Adipocyte (in vitro differentiated cells): ENCODE measurements around the gene KRTAP10-8.

Experiments used
- DNase-seq: peaks from one replicate; pipeline ENCODE4 v3.0.0-alpha.2; 2015; ENCODE audit warnings: low read depth
- H3K27me3 ChIP-seq: replicated peaks from 2 replicates; pipeline ENCODE4 v1.7.0; 2013; ENCODE audit warnings: mild to moderate bottlenecking, low read length, moderate library complexity; ENCODE audit not compliant: control insufficient read depth, insufficient read depth
- H3K36me3 ChIP-seq: 2 replicates; pipeline ENCODE4 v1.7.0; 2013; ENCODE audit warnings: low read length, mild to moderate bottlenecking, moderate library complexity; ENCODE audit not compliant: control insufficient read depth, insufficient read depth, severe bottlenecking
- H3K4me1 ChIP-seq: 2 replicates; pipeline ENCODE4 v1.7.0; 2013; ENCODE audit warnings: mild to moderate bottlenecking, low read length, moderate library complexity; ENCODE audit not compliant: control insufficient read depth, insufficient read depth
- H3K4me3 ChIP-seq: 2 replicates; pipeline ENCODE4 v1.7.0; 2013; ENCODE audit warnings: mild to moderate bottlenecking, low read length, moderate library complexity
- H3K9ac ChIP-seq: 2 replicates; pipeline ENCODE4 v1.7.0; 2013; ENCODE audit warnings: mild to moderate bottlenecking, low read length, moderate library complexity
- H3K9me3 ChIP-seq: 2 replicates; pipeline ENCODE4 v1.7.0; 2013; ENCODE audit warnings: mild to moderate bottlenecking, low read length, moderate library complexity; ENCODE audit not compliant: control insufficient read depth

Gene KRTAP10-8

GRCh38 chr21:44614161-44614631 is 2.3 kb downstream of the KRTAP10-8 start:
- Histone ChIP-seq H3K27me3 (no peaks in the 10 kb centered on the region), H3K36me3 (no peaks in the 10 kb centered on the region), H3K9ac (no peak overlapping the region), H3K4me1 (no peaks in the 10 kb centered on the region), H3K4me3 (no peak overlapping the region), H3K9me3 (peaks cover 19% of the 10 kb centered on the region)
- DNase-seq, result no peak

DNA sequence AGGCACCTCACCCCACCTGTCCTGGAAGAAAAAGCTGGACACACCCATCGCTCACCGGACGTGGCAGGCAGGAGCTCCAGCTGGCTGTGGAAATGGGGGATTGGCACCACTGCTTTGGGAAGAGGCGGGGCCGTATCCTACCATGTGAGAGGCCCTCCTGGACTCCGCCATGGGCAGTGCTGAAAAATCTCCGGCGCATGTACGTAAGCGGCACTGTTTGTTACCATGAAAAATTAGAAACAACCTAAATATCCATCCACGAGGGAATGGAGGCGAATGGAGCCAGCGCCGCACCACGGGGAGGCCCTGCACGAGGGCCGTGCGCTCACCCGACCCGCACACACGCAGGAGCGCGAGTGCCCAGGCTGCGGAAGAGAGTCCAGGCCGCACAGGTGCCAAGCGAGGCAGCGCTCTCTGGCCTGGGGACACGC is 3.1 kb downstream of the KRTAP10-8 start:
- Histone ChIP-seq H3K4me3 (no peak overlapping the region), H3K9me3 (peaks cover 22% of the 10 kb centered on the region), H3K27me3 (no peaks in the 10 kb centered on the region), H3K9ac (no peak overlapping the region), H3K4me1 (no peaks in the 10 kb centered on the region), H3K36me3 (no peaks in the 10 kb centered on the region)
- no peak for DNase-seq

DNA sequence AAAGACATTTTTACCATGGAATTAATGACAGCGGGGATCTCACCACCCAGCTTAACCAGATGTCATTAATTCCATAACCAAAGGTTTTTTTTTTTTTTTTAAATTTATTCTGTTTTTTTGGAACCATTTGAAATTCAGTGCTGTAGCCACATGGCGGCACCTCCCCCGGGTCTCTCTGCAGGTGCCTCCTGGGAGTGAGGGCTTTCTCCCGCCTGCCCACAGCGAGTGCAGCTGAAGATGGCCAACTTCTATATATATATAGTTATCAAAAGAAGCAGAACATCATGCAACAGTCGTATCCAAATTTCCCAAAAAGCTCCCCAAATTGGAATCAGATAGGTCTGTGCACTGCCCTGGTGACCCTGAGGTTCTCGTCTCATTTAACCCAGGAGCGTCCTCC is 3.6 kb downstream of the KRTAP10-8 start:
- Histone ChIP-seq H3K9ac (no peak overlapping the region), H3K36me3 (no peaks in the 10 kb centered on the region), H3K9me3 (peaks cover 27% of the 10 kb centered on the region), H3K4me1 (no peaks in the 10 kb centered on the region), H3K27me3 (no peaks in the 10 kb centered on the region), H3K4me3 (no peak overlapping the region)
- DNase-seq, result no peak

GRCh38 chr21:44615911-44616590 is 4.2 kb downstream of the KRTAP10-8 start:
- Histone ChIP-seq H3K9me3 (peaks cover 29% of the 10 kb centered on the region), H3K36me3 (no peaks in the 10 kb centered on the region), H3K27me3 (no peaks in the 10 kb centered on the region), H3K4me3 (no peak overlapping the region), H3K4me1 (no peaks in the 10 kb centered on the region), H3K9ac (no peak overlapping the region)
- no peak for DNase-seq

DNA sequence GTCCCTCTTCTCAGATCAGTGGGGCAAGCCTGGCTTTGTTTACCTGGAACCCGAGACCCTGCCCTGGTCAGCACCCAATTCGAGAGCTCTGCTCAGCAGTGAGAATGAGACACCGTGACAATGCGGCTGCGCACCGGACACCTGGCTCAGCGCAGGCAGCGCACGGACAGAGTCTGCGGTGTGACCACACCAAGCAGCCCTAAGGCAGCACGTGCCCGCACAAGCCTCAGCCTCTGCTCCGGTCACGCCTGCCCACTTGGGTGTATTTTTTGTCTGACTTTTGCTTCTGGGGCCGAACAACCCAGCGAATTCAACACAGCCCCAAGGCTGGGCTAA is 4.7 kb downstream of the KRTAP10-8 start:
- Histone ChIP-seq H3K4me3 (no peak overlapping the region), H3K36me3 (no peaks in the 10 kb centered on the region), H3K9ac (no peak overlapping the region), H3K9me3 (peaks cover 24% of the 10 kb centered on the region), H3K27me3 (no peaks in the 10 kb centered on the region), H3K4me1 (no peaks in the 10 kb centered on the region)
- DNase-seq, result no peak

DNA sequence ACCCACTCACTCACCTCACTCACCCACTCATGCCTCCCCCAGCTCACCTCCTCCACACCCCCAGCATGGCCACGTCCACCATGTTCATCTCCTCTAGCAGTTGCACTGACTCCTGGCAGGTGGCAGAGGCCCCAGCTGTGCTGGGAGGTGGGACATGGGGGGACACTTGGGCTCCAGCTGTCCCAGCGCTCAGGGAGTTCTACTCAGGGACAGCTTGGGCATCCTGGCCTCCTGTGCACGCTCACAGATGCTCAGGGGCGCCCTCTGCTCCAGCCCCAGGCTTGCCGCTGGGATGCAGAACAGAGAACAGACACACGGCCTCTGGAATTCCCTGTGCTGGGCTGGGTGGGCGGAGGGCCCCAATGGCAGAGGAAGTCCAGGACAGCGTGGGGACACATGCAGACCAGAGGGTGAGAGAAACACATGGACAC is 5.2 kb downstream of the KRTAP10-8 start:
- no peak overlapping the region for H3K4me3 ChIP-seq
- H3K9me3 ChIP-seq, result peaks cover 19% of the 10 kb centered on the region
- H3K27me3 ChIP-seq, result no peaks in the 10 kb centered on the region
- H3K4me1 ChIP-seq, result no peaks in the 10 kb centered on the region
- DNase-seq, result no peak
- no peaks in the 10 kb centered on the region for H3K36me3 ChIP-seq
- no peak overlapping the region for H3K9ac ChIP-seq

DNA sequence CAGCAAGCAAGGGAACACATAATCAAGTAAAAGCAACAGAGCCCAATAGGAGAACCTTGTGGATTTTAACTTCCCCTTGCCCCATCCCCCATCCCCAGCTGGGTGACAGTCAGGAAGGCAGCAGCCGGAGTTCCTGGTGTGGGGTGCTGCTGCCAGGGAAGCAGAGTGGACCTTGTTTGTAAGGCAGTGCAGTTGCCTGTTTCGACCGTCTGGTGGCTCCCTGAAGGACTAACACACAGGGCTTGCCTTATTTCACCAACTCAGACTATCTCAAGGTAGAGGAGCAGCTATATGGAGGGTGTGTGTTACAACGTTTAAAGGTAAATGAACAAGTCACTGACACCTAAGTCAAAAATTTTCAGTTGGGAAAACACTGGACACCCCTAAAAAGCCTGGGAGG is 6.6 kb downstream of the KRTAP10-8 start:
- no peaks in the 10 kb centered on the region for H3K27me3 ChIP-seq

GRCh38 chr21:44618909-44619308 is 7.0 kb downstream of the KRTAP10-8 start:
- Histone ChIP-seq H3K27me3 (no peaks in the 10 kb centered on the region), H3K4me3 (no peak overlapping the region), H3K9me3 (peaks cover 36% of the 10 kb centered on the region), H3K36me3 (no peaks in the 10 kb centered on the region), H3K9ac (no peak overlapping the region), H3K4me1 (no peaks in the 10 kb centered on the region)
- no peak for DNase-seq

More for the DNA sequence above, 6.6 kb downstream of the KRTAP10-8 start:
- no peak overlapping the region for H3K4me3 ChIP-seq
- H3K36me3 ChIP-seq, result no peaks in the 10 kb centered on the region
- no peaks in the 10 kb centered on the region for H3K4me1 ChIP-seq
- DNase-seq, result peak; percentile 21
- H3K9me3 ChIP-seq, result peaks cover 32% of the 10 kb centered on the region
- no peak overlapping the region for H3K9ac ChIP-seq

GRCh38 chr21:44619886-44620285 is 8.0 kb downstream of the KRTAP10-8 start:
- Histone ChIP-seq H3K27me3 (no peaks in the 10 kb centered on the region), H3K36me3 (no peaks in the 10 kb centered on the region), H3K9me3 (peaks cover 46% of the 10 kb centered on the region), H3K9ac (no peak overlapping the region), H3K4me1 (no peaks in the 10 kb centered on the region), H3K4me3 (no peak overlapping the region)
- no peak for DNase-seq

DNA sequence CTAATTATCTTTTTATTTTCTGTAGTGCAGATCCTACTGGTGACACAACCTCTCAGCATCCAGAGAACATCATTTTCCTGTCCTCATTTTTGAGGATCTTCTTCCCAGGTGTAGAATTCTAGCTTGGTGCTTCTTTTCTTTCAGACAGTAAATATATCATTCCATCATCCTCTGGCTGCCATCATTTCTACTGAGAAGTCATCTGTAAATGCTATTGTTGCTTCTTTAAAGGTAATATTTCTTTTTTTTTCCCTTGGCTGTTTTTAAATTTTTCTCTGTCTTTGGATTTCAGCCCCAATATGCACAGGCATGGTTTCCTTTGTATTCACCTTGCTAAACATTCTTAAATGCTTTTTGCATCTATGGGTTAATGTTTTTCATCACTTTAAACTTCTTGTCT is 11.7 kb downstream of the KRTAP10-8 start:
- H3K9me3 ChIP-seq, result peaks cover 46% of the 10 kb centered on the region
- H3K4me1 ChIP-seq, result no peaks in the 10 kb centered on the region
- no peaks in the 10 kb centered on the region for H3K36me3 ChIP-seq
- no peak overlapping the region for H3K9ac ChIP-seq
- H3K4me3 ChIP-seq, result no peak overlapping the region
- H3K27me3 ChIP-seq, result no peaks in the 10 kb centered on the region
- DNase-seq, result no peak

DNA sequence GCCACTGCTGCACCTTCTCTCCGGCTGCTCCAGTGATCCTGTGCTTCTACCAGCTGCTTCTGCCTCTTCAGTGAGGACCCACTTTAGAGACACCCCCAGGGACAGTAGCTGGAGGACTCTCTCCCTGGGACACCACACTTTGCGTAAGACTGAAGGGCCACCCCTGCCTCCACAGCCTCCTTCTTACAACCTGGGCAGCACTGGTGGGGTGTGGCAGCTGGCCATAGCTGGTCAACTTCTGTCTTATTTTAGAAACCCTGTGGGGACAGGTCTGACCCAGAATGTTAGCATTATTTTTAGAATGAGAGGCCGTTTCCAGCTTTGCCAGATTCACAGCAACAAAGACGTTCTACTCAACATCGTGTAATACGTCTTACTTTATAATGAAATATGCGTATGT is 13.9 kb downstream of the KRTAP10-8 start:
- no peak overlapping the region for H3K9ac ChIP-seq
- no peak for DNase-seq
- no peaks in the 10 kb centered on the region for H3K27me3 ChIP-seq
- no peak overlapping the region for H3K4me3 ChIP-seq
- H3K4me1 ChIP-seq, result no peaks in the 10 kb centered on the region
- peaks cover 34% of the 10 kb centered on the region for H3K9me3 ChIP-seq
- H3K36me3 ChIP-seq, result no peaks in the 10 kb centered on the region

DNA sequence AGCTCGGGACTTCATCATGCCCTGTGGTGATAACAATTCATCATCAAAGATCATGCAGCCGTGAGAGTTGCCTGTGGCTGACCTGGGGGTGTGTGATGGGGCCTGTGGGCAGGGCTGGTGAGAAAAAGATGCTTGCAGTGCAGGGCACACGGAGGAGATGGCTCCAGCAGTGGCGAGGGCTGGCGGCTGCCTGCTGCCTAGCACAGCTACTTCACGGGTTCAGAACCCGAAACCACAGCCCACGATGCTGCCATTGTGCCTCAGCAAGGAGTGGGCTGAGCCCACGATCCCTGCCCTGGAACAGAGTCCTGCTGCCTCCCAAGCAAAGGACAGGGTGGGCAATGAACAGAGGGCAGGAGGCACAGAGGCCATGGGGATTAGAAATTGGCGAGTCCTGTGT is 14.4 kb downstream of the KRTAP10-8 start:
- no peak for DNase-seq
- H3K9me3 ChIP-seq, result peaks cover 38% of the 10 kb centered on the region
- no peak overlapping the region for H3K9ac ChIP-seq
- no peaks in the 10 kb centered on the region for H3K4me1 ChIP-seq
- H3K27me3 ChIP-seq, result no peaks in the 10 kb centered on the region
- H3K4me3 ChIP-seq, result no peak overlapping the region
- no peaks in the 10 kb centered on the region for H3K36me3 ChIP-seq
